ENCODE results near the gene ADCY3.
A peak's percentile ranks its signal among the peaks of the same experiment; 100 is the strongest.

The ADCY3 gene

GRCh38 chr2:24930768-24931167, 10.7 kb upstream of the ADCY3 start:
- ATAC-seq = peak; percentile 65

GRCh38 chr2:24929230-24929629, 9.2 kb upstream of the ADCY3 start:
- TF ChIP-seq BACH2 (CRISPR knock-in tag; IDR thresholded peaks at IDR 0.05; ENCODE audit: borderline replicate concordance) = no peak
- no peak for TF ChIP-seq PPARA (CRISPR knock-in tag; IDR thresholded peaks at IDR 0.05; ENCODE audit: borderline replicate concordance)
- no peak for TF ChIP-seq RARB (CRISPR knock-in tag; IDR thresholded peaks at IDR 0.05)
- no peak for TF ChIP-seq ZFP3 (CRISPR knock-in tag; IDR thresholded peaks at IDR 0.05)
- TF ChIP-seq OSR1 (CRISPR knock-in tag; IDR thresholded peaks at IDR 0.05) = no peak
- no peak for ATAC-seq

More at GRCh38 chr2:24930768-24931167, 10.7 kb upstream of the ADCY3 start:
- no peak for TF ChIP-seq OSR1 (CRISPR knock-in tag; IDR thresholded peaks at IDR 0.05)

- no peak for ATAC-seq
- TF ChIP-seq CREB5 (CRISPR knock-in tag; IDR thresholded peaks at IDR 0.05; ENCODE audit: low read depth) (no peak), ISL1 (CRISPR knock-in tag; IDR thresholded peaks at IDR 0.05) (no peak), ZC3H10 (CRISPR knock-in tag; IDR thresholded peaks at IDR 0.05) (no peak), CSRNP3 (CRISPR knock-in tag; IDR thresholded peaks at IDR 0.05) (no peak), GLIS3 (CRISPR knock-in tag; IDR thresholded peaks at IDR 0.05) (no peak), PATZ1 (CRISPR knock-in tag; IDR thresholded peaks at IDR 0.05; ENCODE audit: borderline replicate concordance) (no peak), SNAI2 (CRISPR knock-in tag; IDR thresholded peaks at IDR 0.05) (no peak), OSR1 (CRISPR knock-in tag; IDR thresholded peaks at IDR 0.05) (no peak), TOX (CRISPR knock-in tag; IDR thresholded peaks at IDR 0.05; ENCODE audit: borderline replicate concordance) (no peak), POU6F1 (CRISPR knock-in tag; IDR thresholded peaks at IDR 0.05; ENCODE audit: borderline replicate concordance, low read depth) (no peak), RARB (CRISPR knock-in tag; IDR thresholded peaks at IDR 0.05) (no peak), ZFP3 (CRISPR knock-in tag; IDR thresholded peaks at IDR 0.05) (no peak)
Observed at GRCh38 chr2:24928036-24928435, 8.0 kb upstream of the ADCY3 start.

- TF ChIP-seq BACH2 (CRISPR knock-in tag; IDR thresholded peaks at IDR 0.05; ENCODE audit: borderline replicate concordance) (no peak), TOX (CRISPR knock-in tag; IDR thresholded peaks at IDR 0.05; ENCODE audit: borderline replicate concordance) (no peak), SNAI2 (CRISPR knock-in tag; IDR thresholded peaks at IDR 0.05) (no peak), CREB5 (CRISPR knock-in tag; IDR thresholded peaks at IDR 0.05; ENCODE audit: low read depth) (no peak), ZC3H10 (CRISPR knock-in tag; IDR thresholded peaks at IDR 0.05) (no peak), PATZ1 (CRISPR knock-in tag; IDR thresholded peaks at IDR 0.05; ENCODE audit: borderline replicate concordance) (no peak), ZFP30 (CRISPR knock-in tag; IDR thresholded peaks at IDR 0.05) (no peak), ESRRG (CRISPR knock-in tag; IDR thresholded peaks at IDR 0.05) (no peak), ZNF565 (CRISPR knock-in tag; conservative IDR thresholded peaks at IDR 0.05; ENCODE audit: low read depth) (no peak), TCF4 (CRISPR knock-in tag; IDR thresholded peaks at IDR 0.05; ENCODE audit: borderline replicate concordance) (no peak), ZNF70 (CRISPR knock-in tag; IDR thresholded peaks at IDR 0.05) (no peak), ZFP3 (CRISPR knock-in tag; IDR thresholded peaks at IDR 0.05) (no peak)
Observed at GRCh38 chr2:24926602-24927252, 6.7 kb upstream of the ADCY3 start.

More at GRCh38 chr2:24926602-24927252, 6.7 kb upstream of the ADCY3 start:
- no peak for ATAC-seq

Measured in SK-N-SH treated with all-trans-retinoic acid at 6 μM for 48 hours (cell line).